HG03196 (cell line): ENCODE data around the gene PTGER3.
"Not testable (repeated sequence)": the region's sequence is repeated elsewhere in the genome, so short reads cannot be mapped to it uniquely, and the experiment has no call there.

Experiments used
- ATAC-seq: cut with Tn5 transposase; IDR thresholded peaks from one replicate; pipeline ENCODE4 v1.9.1; 2021; ENCODE audit not compliant: unreplicated experiment

The PTGER3 gene

DNA sequence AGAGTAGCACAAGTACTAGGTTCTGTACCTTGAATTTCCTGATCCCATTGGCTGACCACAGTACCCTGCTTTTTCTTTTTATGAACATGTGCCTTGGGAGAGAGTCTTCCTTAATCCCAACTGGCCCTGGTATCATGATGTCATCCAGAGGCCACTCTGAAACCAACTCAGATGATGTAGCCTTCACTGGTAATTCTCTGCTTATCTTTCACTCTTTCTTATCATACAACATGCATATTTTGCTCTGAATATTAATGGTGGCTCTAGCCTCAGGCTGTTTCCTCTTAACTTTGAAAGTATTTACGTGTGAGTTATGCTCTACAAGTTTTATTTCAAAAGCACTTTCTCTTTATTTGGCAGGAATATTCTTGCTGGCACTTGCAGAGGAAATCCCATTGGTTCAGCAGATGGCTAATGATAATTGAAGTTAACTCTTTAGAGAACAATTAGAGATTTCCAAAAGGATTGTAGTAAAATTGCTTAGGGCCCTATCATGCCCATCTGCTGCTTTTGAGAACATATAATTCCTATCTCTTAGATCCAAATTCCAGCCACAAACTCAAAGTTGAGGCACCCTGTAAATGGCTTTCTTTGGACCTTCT lies 86.1 kb downstream of the PTGER3 start:
- no peak for ATAC-seq

GRCh38 chr1:70948396-70949017 lies 99.1 kb downstream of the PTGER3 start:
- ATAC-seq = no peak

DNA sequence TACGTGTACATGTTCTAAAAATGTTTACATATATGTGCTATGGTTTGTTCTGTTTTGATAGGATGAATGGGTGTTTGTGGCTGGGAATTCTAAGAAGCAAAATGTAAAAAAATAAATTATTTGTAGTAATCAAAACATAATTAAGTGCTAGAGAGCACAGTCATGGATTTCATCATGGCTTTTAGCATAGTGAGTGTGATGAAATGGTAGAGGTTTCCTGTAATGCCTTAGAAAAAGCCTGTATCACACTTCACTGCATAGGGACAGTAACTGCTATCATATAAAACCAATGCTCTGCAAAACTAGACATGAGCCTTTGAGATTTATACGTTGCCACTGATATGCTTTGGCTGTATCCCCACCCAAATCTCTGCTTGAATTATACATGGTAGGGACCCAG lies 99.8 kb downstream of the PTGER3 start:
- ATAC-seq = no peak

- ATAC-seq = no peak
Measured at GRCh38 chr1:70945676-70946075, 101.9 kb downstream of the PTGER3 start.

DNA sequence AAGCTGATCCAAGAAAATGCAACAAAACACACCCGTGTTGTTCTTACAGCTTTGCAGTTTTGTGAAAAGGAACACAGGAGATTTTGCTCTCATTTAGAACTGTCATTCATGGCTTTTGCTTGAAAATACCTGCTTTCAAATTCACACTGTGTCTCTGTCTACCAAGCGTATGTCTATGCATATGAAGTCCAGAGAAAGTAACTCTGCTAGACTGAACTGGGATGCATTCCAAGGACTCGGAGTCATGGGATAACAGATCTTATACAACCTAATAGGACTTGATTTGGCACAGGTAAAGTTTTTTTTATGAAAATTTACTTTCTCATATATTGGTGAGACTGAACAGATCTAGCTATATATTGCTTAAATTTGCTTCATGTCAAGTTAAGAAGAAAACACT lies 102.4 kb downstream of the PTGER3 start:
- ATAC-seq = no peak

DNA sequence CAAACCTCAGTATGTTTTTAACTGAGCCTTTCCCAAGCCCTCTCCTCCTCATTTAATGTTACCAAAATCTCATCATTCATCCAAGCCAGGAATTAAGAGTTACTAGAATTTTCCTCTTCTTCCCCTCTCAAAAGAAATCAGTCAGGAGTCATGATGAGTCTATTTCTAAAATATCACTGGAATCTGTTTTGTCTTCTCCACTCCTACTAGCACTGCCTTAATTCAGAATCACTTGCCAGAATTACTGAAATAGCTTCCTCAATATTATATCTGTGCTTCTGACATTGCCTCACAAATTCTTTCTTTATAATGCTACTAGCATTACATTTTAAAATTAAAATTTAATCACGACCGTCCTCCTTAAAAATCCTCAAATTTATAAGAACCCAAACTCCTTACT lies 106.1 kb downstream of the PTGER3 start:
- ATAC-seq = no peak

GRCh38 chr1:70940398-70940797 lies 107.2 kb downstream of the PTGER3 start:
- ATAC-seq = not testable (repeated sequence)

GRCh38 chr1:70934194-70934961 lies 113.2 kb downstream of the PTGER3 start:
- no peak for ATAC-seq

GRCh38 chr1:70930062-70930461 lies 117.6 kb downstream of the PTGER3 start:
- ATAC-seq = no peak

GRCh38 chr1:70922196-70922595 lies 125.4 kb downstream of the PTGER3 start:
- ATAC-seq = no peak
